Ascending aorta (tissue), 2 donors: Measurements from ENCODE around the gene KIAA1549. TPM values are rescaled to one million over a fixed set of nuclear protein-coding genes. Genes with fewer than 3 reads are reported as not detected.
A peak's percentile ranks its signal among the peaks of the same experiment; 100 is the strongest.
"Not testable (repeated sequence)": the region's sequence is repeated elsewhere in the genome, so short reads cannot be mapped to it uniquely, and the experiment has no call there.

Experiments
- DNase-seq, 2 donors: peaks; one replicate each; pipeline ENCODE4 v3.0.0-alpha.2; 2019; ENCODE audit warnings: low spot score in 2 of 2
- H3K27ac ChIP-seq, 2 donors: fragments of 200-600 bp; sonication (generic); one replicate each; pipeline ENCODE4 v1.5.1; 2016 to 2017; ENCODE audit warnings: mild to moderate bottlenecking in 1 of 2
- H3K27me3 ChIP-seq: fragments of 200-600 bp; sonication (generic); one replicate; pipeline ENCODE4 v1.5.1; 2017
- H3K36me3 ChIP-seq, 2 donors: fragments of 200-600 bp; sonication (generic); one replicate each; pipeline ENCODE4 v1.5.1; 2016
- H3K4me1 ChIP-seq, 2 donors: fragments of 200-600 bp; sonication (generic); one replicate each; pipeline ENCODE4 v1.5.1; 2016 to 2017; ENCODE audit warnings: mild to moderate bottlenecking in 1 of 2
- H3K4me3 ChIP-seq, 2 donors: fragments of 200-600 bp; sonication (generic); one replicate each; pipeline ENCODE4 v1.5.1; 2016 to 2017; ENCODE audit warnings: mild to moderate bottlenecking in 1 of 2
- H3K9me3 ChIP-seq, 2 donors: fragments of 200-600 bp; sonication (generic); one replicate each; pipeline ENCODE4 v1.5.1; 2016
- CTCF ChIP-seq, 3 experiments: fragments of 200-600 bp in 2 of 3; fragments of 450-650 bp in 1 of 3; sonication (generic) in 2 of 3; IDR thresholded peaks; one replicate each; pipeline ENCODE4 v1.5.1; 2016 to 2019; ENCODE audit warnings: antibody characterized with exemption in 3 of 3, mild to moderate bottlenecking in 1 of 3, moderate library complexity in 1 of 3
- intact Hi-C: fragments of 100-400 bp; cut with DNase I; formaldehyde crosslinking; loops from one replicate; pipeline ENCODE4 v1.15.1; 2023
- total RNA-seq: library from RNA; depleted of rRNA; stranded (reverse); fragments of >200 nt; gene quantifications from one replicate; pipeline ENCODE4 v1.1.0, GENCODE V29; 2016

KIAA1549 gene
- 0.11 TPM for total RNA-seq

DNA sequence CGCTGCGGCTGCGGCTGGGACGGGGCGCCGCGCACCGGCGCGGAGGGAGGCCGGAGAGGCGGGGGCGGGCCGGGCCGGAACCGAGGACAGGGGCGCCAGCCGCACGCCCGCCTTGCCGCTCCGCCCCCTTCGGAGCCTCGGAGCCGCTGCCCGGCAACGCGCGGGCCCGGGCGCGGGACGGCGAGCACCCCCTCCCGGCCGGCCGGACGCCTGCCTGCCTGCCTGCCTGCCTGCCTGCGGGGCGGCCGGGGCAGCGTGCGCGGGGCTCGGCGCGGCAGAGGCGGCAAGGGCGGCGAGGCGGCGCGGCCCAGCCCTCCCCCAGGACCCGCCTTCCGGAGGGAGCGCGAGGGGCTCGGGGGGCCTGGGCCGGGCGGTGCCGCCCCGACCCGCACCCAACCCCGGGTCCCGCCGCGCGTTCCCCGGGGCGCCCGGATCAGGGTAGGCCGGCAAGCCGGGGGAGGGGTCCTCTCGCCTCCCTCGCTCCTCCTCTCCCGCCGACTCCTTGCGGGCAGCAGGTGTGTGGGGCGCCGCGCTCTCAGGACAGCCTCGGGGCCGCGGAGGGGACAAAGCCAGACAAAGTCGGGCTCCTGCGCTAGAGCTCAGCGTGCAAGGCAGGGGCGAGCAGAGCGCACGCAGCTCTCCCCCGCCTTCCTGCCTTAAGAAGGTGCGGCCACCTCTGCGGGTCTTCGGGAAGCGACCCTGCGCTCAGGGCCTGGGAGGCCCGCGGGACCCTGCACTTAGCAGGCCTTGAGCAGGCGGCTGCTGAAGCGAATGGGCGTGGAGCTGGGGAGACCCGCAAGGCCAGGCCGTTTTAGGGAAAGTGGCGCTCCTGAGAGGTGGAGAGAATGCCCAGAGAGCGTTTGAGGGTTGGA is at the start of gene KIAA1549:
Gene KIAA1549, minus strand, starts transcription at position 58 of the 872 bp plus-strand sequence. CDS start 120 bp downstream, outside the sequence.
- peak within 1 kb of the TSS; percentile 62 to 67 for H3K4me3 ChIP-seq
- DNase-seq: peak in 1 of 2 donors; percentile 66
- H3K36me3 ChIP-seq: no peaks in the 10 kb centered on the region
- TF ChIP-seq CTCF (IDR thresholded peaks at IDR 0.05): peak in 1 of 3 experiments; percentile 38
- intact Hi-C loops: loop anchor here (5.0 kb wide), 1 partner anchor 1196 kb away; the partner anchor contains the start of gene KDM7A
- no peaks in the 10 kb centered on the region for H3K27me3 ChIP-seq
- H3K4me1 ChIP-seq: peaks cover 0 to 9% of the 10 kb centered on the region in 2 donors
- H3K9me3 ChIP-seq: no peaks in the 10 kb centered on the region
- H3K27ac ChIP-seq: no peak within 1 kb of the TSS

GRCh38 chr7:139029353-139029752 is 48.2 kb upstream of the KIAA1549 start:
- Histone ChIP-seq H3K4me3 (no peak overlapping the region), H3K9me3 (no peaks in the 10 kb centered on the region), H3K4me1 (no peaks in the 10 kb centered on the region), H3K27ac (no peak overlapping the region), H3K36me3 (peaks cover 12 to 14% of the 10 kb centered on the region in 2 donors), H3K27me3 (no peaks in the 10 kb centered on the region)
- intact Hi-C loops: no loop called here
- no peak for DNase-seq
- no peak for TF ChIP-seq CTCF (IDR thresholded peaks at IDR 0.05)

- no peaks in the 10 kb centered on the region for H3K9me3 ChIP-seq
- no peaks in the 10 kb centered on the region for H3K27me3 ChIP-seq
- H3K4me3 ChIP-seq: no peak overlapping the region
- H3K4me1 ChIP-seq: no peaks in the 10 kb centered on the region
- DNase-seq: no peak
- no peak for TF ChIP-seq CTCF (IDR thresholded peaks at IDR 0.05)
- no peak overlapping the region for H3K27ac ChIP-seq
- intact Hi-C loops: no loop called here
- H3K36me3 ChIP-seq: peaks cover 9 to 14% of the 10 kb centered on the region in 2 donors
Measured at GRCh38 chr7:139026551-139026950, 45.4 kb upstream of the KIAA1549 start.

DNA sequence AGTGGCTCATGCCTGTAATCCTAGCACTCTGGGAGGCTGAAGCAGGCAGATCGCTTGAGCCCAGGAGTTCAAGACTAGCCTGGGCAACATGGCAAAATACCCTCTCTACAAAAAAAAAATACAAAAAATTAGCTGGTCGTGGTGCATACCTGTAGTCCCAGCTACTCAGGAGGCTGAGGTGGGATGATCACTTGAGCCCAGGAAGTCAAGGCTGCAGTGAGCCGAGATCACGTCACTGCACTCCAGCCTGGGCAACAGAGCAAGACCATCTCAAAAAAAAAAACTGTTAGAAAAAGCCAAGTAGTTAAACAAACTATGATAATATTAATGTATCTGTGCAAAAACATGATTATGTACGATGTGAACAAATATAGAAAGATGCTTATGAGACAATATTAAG is 44.7 kb upstream of the KIAA1549 start:
- H3K27ac ChIP-seq, H3K36me3 ChIP-seq, H3K9me3 ChIP-seq, H3K27me3 ChIP-seq, intact Hi-C loops, H3K4me1 ChIP-seq, H3K4me3 ChIP-seq, DNase-seq: not testable (repeated sequence)

- no peak for TF ChIP-seq CTCF (IDR thresholded peaks at IDR 0.05)
- DNase-seq: no peak
- H3K9me3 ChIP-seq: no peaks in the 10 kb centered on the region
- H3K27me3 ChIP-seq: no peaks in the 10 kb centered on the region
- peaks cover 9 to 10% of the 10 kb centered on the region in 2 donors for H3K36me3 ChIP-seq
- H3K27ac ChIP-seq: no peak overlapping the region
- no peak overlapping the region for H3K4me3 ChIP-seq
- H3K4me1 ChIP-seq: no peaks in the 10 kb centered on the region
- intact Hi-C loops: no loop called here
Measured at GRCh38 chr7:139023076-139023475, 41.9 kb upstream of the KIAA1549 start.

DNA sequence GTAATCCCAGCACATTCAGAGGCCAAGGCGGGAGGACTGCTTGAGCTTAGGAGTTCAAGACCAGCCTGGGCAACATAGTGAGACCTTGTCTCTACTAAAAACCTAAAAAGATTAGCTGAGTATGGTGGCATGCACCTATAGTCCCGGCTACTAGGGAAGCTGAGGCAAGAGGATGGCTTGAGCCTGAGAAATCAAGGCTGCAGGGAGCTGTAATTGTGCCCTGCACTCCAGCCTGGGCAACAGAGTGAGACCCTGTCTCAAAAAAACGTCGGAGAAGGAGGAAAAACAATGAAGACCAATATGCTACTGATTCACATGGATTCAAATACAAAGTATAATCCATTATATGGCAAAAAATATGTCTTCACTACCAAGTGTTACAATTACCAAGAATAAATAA is 41.1 kb upstream of the KIAA1549 start:
- no peaks in the 10 kb centered on the region for H3K4me1 ChIP-seq
- no peak overlapping the region for H3K27ac ChIP-seq
- no peaks in the 10 kb centered on the region for H3K9me3 ChIP-seq
- DNase-seq: no peak
- no peak for TF ChIP-seq CTCF (IDR thresholded peaks at IDR 0.05)
- H3K36me3 ChIP-seq: peaks cover 8 to 9% of the 10 kb centered on the region in 2 donors
- H3K27me3 ChIP-seq: no peaks in the 10 kb centered on the region
- H3K4me3 ChIP-seq: no peak overlapping the region
- intact Hi-C loops: no loop called here
